ENCODE measurements around the gene SLC5A9.
"Not testable (repeated sequence)": the region's sequence is repeated elsewhere in the genome, so short reads cannot be mapped to it uniquely, and the experiment has no call there.

SLC5A9 gene

DNA sequence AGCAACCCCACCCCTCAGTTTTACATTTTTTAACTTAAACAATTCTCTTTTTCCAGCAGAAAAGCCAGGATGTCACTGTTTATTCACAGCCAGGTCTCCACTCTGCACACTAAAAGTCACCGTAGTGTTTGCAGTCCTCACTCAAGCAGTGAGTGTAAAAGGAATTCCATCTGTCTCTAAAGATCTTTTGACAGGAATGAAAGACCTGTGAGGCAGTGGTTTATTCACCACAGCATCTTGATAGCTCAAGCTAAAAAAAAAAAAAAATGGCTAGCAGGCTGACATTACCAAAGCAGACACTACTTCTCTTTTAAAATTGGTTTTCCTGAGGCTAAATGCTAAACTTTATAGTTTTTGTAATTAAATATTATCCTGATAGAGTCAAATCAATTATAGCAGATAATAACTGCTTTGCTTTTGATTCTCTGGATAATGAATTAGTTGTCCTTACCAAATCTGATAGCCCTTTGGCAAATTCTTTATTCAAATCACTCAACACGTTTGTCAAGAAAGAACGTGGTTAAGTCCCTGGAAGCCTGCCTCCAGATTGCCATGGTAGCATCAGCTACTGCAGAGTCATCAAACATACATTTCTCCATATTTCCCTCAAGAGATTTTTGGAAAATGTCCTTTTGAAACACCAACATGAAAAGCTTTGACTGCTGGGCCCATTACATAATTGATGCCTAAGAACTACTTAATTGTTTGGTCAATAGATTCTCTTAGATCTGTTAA is 22.2 kb upstream of the SLC5A9 start:
- no peak overlapping the region for H3K4me3 ChIP-seq (ENCODE audit: low read length)
- H3K27ac ChIP-seq (ENCODE audit: low read length), result no peak overlapping the region
- H3K9ac ChIP-seq (ENCODE audit: low read length), result no peak overlapping the region
- H3K27me3 ChIP-seq (ENCODE audit: control insufficient read depth, insufficient read depth, low read length), result no peaks in the 10 kb centered on the region
- H3K9me3 ChIP-seq (ENCODE audit: control insufficient read depth, low read depth, low read length), result no peaks in the 10 kb centered on the region
- H3K4me1 ChIP-seq (ENCODE audit: control insufficient read depth, low read depth, low read length), result no peaks in the 10 kb centered on the region
- no peaks in the 10 kb centered on the region for H3K36me3 ChIP-seq (ENCODE audit: control insufficient read depth, low read depth, low read length)

DNA sequence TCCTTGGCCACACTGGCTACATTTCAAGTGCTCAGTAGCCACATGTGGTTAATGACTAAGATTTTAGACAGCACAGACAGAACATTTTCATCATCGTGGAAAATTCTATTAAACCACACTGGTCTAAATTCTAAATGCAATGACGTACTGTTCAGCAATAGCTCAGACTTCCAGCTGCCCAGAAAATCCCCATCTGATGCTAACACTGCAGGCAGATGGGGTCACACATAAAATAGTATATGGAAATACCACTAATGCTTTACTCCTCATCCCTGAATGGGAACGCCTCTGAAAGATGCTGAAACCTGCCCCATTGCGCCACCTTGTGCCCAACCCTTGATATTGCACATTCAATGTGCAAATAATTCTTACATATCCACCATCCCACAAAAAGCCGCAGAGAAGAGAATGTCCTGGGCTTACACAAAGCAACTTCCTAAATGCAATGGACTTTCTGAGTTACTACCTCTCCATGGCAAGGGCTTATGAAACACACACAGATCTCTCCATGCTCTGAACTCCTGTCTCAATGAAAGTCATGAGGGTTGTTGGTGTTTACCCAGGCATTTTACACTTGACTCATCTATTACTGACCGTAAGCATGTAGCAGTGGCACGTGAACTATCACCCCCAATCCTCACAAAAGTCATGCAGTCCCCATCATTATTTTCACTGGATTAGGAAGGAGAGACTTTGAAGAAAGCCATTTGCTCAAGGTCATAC is 20.3 kb upstream of the SLC5A9 start:
- no peaks in the 10 kb centered on the region for H3K36me3 ChIP-seq (ENCODE audit: control insufficient read depth, low read depth, low read length)
- H3K4me3 ChIP-seq (ENCODE audit: low read length), result no peak overlapping the region
- no peaks in the 10 kb centered on the region for H3K9me3 ChIP-seq (ENCODE audit: control insufficient read depth, low read depth, low read length)
- no peak overlapping the region for H3K9ac ChIP-seq (ENCODE audit: low read length)
- no peak overlapping the region for H3K27ac ChIP-seq (ENCODE audit: low read length)
- H3K27me3 ChIP-seq (ENCODE audit: control insufficient read depth, insufficient read depth, low read length), result no peaks in the 10 kb centered on the region
- H3K4me1 ChIP-seq (ENCODE audit: control insufficient read depth, low read depth, low read length), result no peaks in the 10 kb centered on the region

GRCh38 chr1:48203287-48203900 is 19.1 kb upstream of the SLC5A9 start:
- no peak overlapping the region for H3K4me3 ChIP-seq (ENCODE audit: low read length)
- H3K9ac ChIP-seq (ENCODE audit: low read length), result no peak overlapping the region
- H3K9me3 ChIP-seq (ENCODE audit: control insufficient read depth, low read depth, low read length), result no peaks in the 10 kb centered on the region
- no peaks in the 10 kb centered on the region for H3K27me3 ChIP-seq (ENCODE audit: control insufficient read depth, insufficient read depth, low read length)
- peaks cover 5% of the 10 kb centered on the region for H3K4me1 ChIP-seq (ENCODE audit: control insufficient read depth, low read depth, low read length)
- no peaks in the 10 kb centered on the region for H3K36me3 ChIP-seq (ENCODE audit: control insufficient read depth, low read depth, low read length)
- no peak overlapping the region for H3K27ac ChIP-seq (ENCODE audit: low read length)

DNA sequence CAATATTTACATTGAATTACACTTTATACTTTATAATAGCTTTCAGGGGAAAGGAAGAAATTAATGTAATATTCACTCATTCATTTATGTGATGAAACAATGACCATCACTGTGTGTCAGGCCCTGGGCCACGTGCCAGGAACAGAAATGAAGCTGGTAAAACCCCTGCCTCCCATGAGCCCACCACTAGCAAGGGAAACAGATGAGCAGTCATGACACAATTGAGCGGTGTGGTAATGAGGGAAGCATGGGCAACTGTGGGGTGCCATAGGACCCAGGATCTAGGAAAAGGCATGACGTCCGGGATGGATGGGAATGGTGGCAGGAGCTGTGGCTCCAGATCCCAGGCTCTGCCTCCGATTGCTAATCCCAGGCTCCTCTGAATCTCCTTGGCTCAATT is 17.0 kb upstream of the SLC5A9 start:
- no peaks in the 10 kb centered on the region for H3K9me3 ChIP-seq (ENCODE audit: control insufficient read depth, low read depth, low read length)
- H3K27me3 ChIP-seq (ENCODE audit: control insufficient read depth, insufficient read depth, low read length), result no peaks in the 10 kb centered on the region
- H3K9ac ChIP-seq (ENCODE audit: low read length), result no peak overlapping the region
- H3K4me1 ChIP-seq (ENCODE audit: control insufficient read depth, low read depth, low read length), result peaks cover 10% of the 10 kb centered on the region
- H3K27ac ChIP-seq (ENCODE audit: low read length), result no peak overlapping the region
- H3K4me3 ChIP-seq (ENCODE audit: low read length), result no peak overlapping the region
- H3K36me3 ChIP-seq (ENCODE audit: control insufficient read depth, low read depth, low read length), result no peaks in the 10 kb centered on the region

DNA sequence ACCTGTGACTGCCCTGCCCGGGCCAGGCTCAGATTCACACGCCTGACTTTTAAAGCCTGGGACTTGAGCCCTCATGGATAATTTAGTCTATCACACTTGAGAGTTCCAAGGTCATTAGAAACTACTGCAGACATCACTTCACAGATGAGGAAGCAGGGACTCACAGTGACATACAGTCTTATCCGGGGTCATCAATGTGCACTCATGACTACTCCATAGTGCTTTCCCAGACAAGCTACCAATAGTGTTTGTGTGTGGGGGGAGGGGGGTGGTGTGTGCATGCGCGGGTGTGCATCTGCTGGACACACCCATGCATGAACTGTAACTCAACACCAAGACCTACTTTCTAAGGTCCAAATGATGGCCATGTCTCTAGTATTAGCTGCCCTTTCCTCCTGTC is 16.1 kb upstream of the SLC5A9 start:
- no peak overlapping the region for H3K27ac ChIP-seq (ENCODE audit: low read length)
- H3K4me3 ChIP-seq (ENCODE audit: low read length), result no peak overlapping the region
- H3K4me1 ChIP-seq (ENCODE audit: control insufficient read depth, low read depth, low read length), result peaks cover 10% of the 10 kb centered on the region
- no peaks in the 10 kb centered on the region for H3K9me3 ChIP-seq (ENCODE audit: control insufficient read depth, low read depth, low read length)
- H3K27me3 ChIP-seq (ENCODE audit: control insufficient read depth, insufficient read depth, low read length), result no peaks in the 10 kb centered on the region
- H3K9ac ChIP-seq (ENCODE audit: low read length), result no peak overlapping the region
- no peaks in the 10 kb centered on the region for H3K36me3 ChIP-seq (ENCODE audit: control insufficient read depth, low read depth, low read length)

GRCh38 chr1:48207131-48207530 is 15.4 kb upstream of the SLC5A9 start:
- Histone ChIP-seq H3K4me1 (ENCODE audit: control insufficient read depth, low read depth, low read length) (peaks cover 10% of the 10 kb centered on the region), H3K9ac (ENCODE audit: low read length) (no peak overlapping the region), H3K36me3 (ENCODE audit: control insufficient read depth, low read depth, low read length) (no peaks in the 10 kb centered on the region), H3K27me3 (ENCODE audit: control insufficient read depth, insufficient read depth, low read length) (no peaks in the 10 kb centered on the region), H3K4me3 (ENCODE audit: low read length) (no peak overlapping the region), H3K27ac (ENCODE audit: low read length) (no peak overlapping the region), H3K9me3 (ENCODE audit: control insufficient read depth, low read depth, low read length) (no peaks in the 10 kb centered on the region)

- no peak overlapping the region for H3K9ac ChIP-seq (ENCODE audit: low read length)
- H3K36me3 ChIP-seq (ENCODE audit: control insufficient read depth, low read depth, low read length), result no peaks in the 10 kb centered on the region
- H3K27ac ChIP-seq (ENCODE audit: low read length), result no peak overlapping the region
- H3K9me3 ChIP-seq (ENCODE audit: control insufficient read depth, low read depth, low read length), result no peaks in the 10 kb centered on the region
- H3K4me3 ChIP-seq (ENCODE audit: low read length), result no peak overlapping the region
- peaks cover 10% of the 10 kb centered on the region for H3K4me1 ChIP-seq (ENCODE audit: control insufficient read depth, low read depth, low read length)
- H3K27me3 ChIP-seq (ENCODE audit: control insufficient read depth, insufficient read depth, low read length), result no peaks in the 10 kb centered on the region
These were observed 14.9 kb upstream of the SLC5A9 start for GRCh38 chr1:48207536-48208075.

DNA sequence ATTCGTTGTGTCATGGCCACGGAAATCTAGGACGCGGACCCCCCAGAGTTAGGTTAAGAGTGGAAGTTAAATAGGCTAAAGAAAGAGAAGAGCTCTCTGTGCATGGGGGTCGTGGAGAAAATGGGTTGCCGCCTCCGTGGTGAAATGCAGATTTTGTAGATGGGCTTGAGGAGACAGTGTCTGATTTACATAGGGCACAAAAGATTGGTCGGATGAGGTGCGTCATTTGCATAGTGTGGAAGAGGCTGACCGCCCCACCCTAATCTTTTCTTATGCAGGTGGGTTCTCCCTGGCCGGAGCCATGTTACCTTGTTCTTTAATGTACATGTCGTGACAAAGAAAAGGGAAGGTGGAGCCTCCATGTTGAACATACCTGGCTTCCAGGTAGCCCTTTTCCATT is 14.3 kb upstream of the SLC5A9 start:
- Histone ChIP-seq H3K9me3 (ENCODE audit: control insufficient read depth, low read depth, low read length) (no peaks in the 10 kb centered on the region), H3K9ac (ENCODE audit: low read length) (peak overlapping the region; percentile 12), H3K4me3 (ENCODE audit: low read length) (no peak overlapping the region), H3K27me3 (ENCODE audit: control insufficient read depth, insufficient read depth, low read length) (no peaks in the 10 kb centered on the region), H3K27ac (ENCODE audit: low read length) (no peak overlapping the region), H3K36me3 (ENCODE audit: control insufficient read depth, low read depth, low read length) (no peaks in the 10 kb centered on the region), H3K4me1 (ENCODE audit: control insufficient read depth, low read depth, low read length) (peaks cover 10% of the 10 kb centered on the region)

GRCh38 chr1:48208652-48209051 is 13.9 kb upstream of the SLC5A9 start:
- Histone ChIP-seq H3K27ac (ENCODE audit: low read length) (no peak overlapping the region), H3K9me3 (ENCODE audit: control insufficient read depth, low read depth, low read length) (no peaks in the 10 kb centered on the region), H3K27me3 (ENCODE audit: control insufficient read depth, insufficient read depth, low read length) (no peaks in the 10 kb centered on the region), H3K4me3 (ENCODE audit: low read length) (no peak overlapping the region), H3K9ac (ENCODE audit: low read length) (peak overlapping the region; percentile 12), H3K4me1 (ENCODE audit: control insufficient read depth, low read depth, low read length) (peaks cover 10% of the 10 kb centered on the region), H3K36me3 (ENCODE audit: control insufficient read depth, low read depth, low read length) (no peaks in the 10 kb centered on the region)

DNA sequence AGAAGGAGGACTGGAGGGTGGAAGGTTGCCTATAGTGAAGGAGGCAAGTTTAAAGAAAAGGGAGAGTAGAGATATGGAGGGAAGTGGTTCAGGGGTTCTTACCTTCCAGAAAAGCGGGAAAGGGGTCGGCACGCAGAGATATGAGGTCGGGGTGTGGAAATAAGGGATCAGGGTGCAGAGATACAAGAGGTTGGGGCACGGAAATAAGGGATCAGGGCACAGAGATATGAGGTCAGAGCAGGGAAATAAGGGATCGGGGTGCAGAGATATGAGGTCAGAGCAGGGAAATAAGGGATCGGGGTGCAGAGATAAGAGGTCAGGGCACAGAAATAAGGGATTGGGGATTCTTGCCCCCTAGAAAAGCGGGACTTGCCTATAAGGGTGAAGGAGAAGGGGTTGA is 9.1 kb upstream of the SLC5A9 start:
- not testable (repeated sequence) for H3K27ac ChIP-seq (ENCODE audit: low read length); H3K9me3 ChIP-seq (ENCODE audit: control insufficient read depth, low read depth, low read length); H3K27me3 ChIP-seq (ENCODE audit: control insufficient read depth, insufficient read depth, low read length); H3K36me3 ChIP-seq (ENCODE audit: control insufficient read depth, low read depth, low read length); H3K4me3 ChIP-seq (ENCODE audit: low read length); H3K9ac ChIP-seq (ENCODE audit: low read length)
- peaks cover 15% of the 10 kb centered on the region for H3K4me1 ChIP-seq (ENCODE audit: control insufficient read depth, low read depth, low read length)

DNA sequence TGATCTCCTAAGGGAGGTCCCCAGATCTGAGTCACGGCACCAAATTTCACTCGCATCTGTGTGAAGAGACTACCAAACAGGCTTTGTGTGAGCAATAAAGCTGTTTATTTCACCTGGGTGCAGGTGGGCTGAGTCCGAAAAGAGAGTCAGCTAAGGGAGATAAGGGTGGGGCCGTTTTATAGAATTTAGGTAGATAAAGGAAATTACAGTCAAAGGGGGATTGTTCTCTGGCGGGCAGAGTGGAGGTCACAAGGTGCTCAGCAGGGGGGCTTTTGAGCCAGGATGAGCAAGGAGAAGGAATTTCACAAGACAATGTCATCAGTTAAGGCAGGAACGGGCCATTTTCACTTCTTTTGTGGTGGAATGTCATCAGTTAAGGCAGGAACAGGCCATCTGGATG is 8.2 kb upstream of the SLC5A9 start:
- H3K9me3 ChIP-seq (ENCODE audit: control insufficient read depth, low read depth, low read length); H3K27me3 ChIP-seq (ENCODE audit: control insufficient read depth, insufficient read depth, low read length); H3K27ac ChIP-seq (ENCODE audit: low read length); H3K36me3 ChIP-seq (ENCODE audit: control insufficient read depth, low read depth, low read length); H3K4me3 ChIP-seq (ENCODE audit: low read length); H3K9ac ChIP-seq (ENCODE audit: low read length): not testable (repeated sequence)
- peaks cover 10% of the 10 kb centered on the region for H3K4me1 ChIP-seq (ENCODE audit: control insufficient read depth, low read depth, low read length)
